ENCODE data around the gene RAB9A. TPM values are rescaled to one million over a fixed set of nuclear protein-coding genes. Genes with fewer than 3 reads are reported as not detected.
"Not testable (repeated sequence)": the region's sequence is repeated elsewhere in the genome, so short reads cannot be mapped to it uniquely, and the experiment has no call there.

Gene RAB9A
- total RNA-seq, 4 donors from 2014 or later, result 20.8 to 33.1 (median 25.4) TPM

GRCh38 chrX:13719192-13719856, 30.4 kb downstream of the RAB9A start:
- 84% methylated on average over 3 of the region's 3 CpGs for WGBS
- H3K27me3 ChIP-seq, result no peaks in the 10 kb centered on the region
- H3K4me1 ChIP-seq, result peaks cover 0 to 47% (median 40%) of the 10 kb centered on the region in 4 donors
- H3K27ac ChIP-seq (replicated peaks in 1 of 4), result peak overlapping the region in 3 of 4 donors; percentile 18 to 72 (median 59)
- DNase-seq (ENCODE audit: extremely low spot score), result no peak
- TF ChIP-seq POLR2AphosphoS5 (IDR thresholded peaks at IDR 0.05), result peak in 1 of 2 donors; percentile 34
- TF ChIP-seq EP300 (IDR thresholded peaks at IDR 0.05), result no peak
- intact Hi-C loops (cut with DNase I), result no loop called here
- H3K4me3 ChIP-seq, result no peak overlapping the region
- H3K36me3 ChIP-seq, result peaks cover 4 to 16% (median 10%) of the 10 kb centered on the region in 4 donors
- H3K9me3 ChIP-seq, result no peaks in the 10 kb centered on the region

- peaks cover 0 to 5% (median under 1%) of the 10 kb centered on the region in 4 donors for H3K36me3 ChIP-seq
- TF ChIP-seq POLR2AphosphoS5 (IDR thresholded peaks at IDR 0.05) (no peak), EP300 (IDR thresholded peaks at IDR 0.05) (no peak), CTCF (IDR thresholded peaks at IDR 0.05) (no peak), POLR2A (IDR thresholded peaks at IDR 0.05; ENCODE audit: low read depth) (no peak)
- peaks cover 0 to 60% (median 43%) of the 10 kb centered on the region in 4 donors for H3K4me1 ChIP-seq
- peak overlapping the region; percentile 50 to 70 (median 62) for H3K27ac ChIP-seq (replicated peaks in 1 of 4)
- no peaks in the 10 kb centered on the region for H3K9me3 ChIP-seq
- 79% methylated on average over 4 of the region's 4 CpGs for WGBS
- no peaks in the 10 kb centered on the region for H3K27me3 ChIP-seq
- intact Hi-C loops (cut with DNase I), result no loop called here
- no peak for DNase-seq (ENCODE audit: extremely low spot score)
- H3K4me3 ChIP-seq, result no peak overlapping the region
These were observed 32.4 kb downstream of the RAB9A start for GRCh38 chrX:13721371-13721770.

GRCh38 chrX:13721819-13722519, 33.0 kb downstream of the RAB9A start:
- peaks cover 0 to 4% (median 0%) of the 10 kb centered on the region in 4 donors for H3K36me3 ChIP-seq
- intact Hi-C loops (cut with DNase I), result no loop called here
- no peak overlapping the region for H3K4me3 ChIP-seq
- no peaks in the 10 kb centered on the region for H3K27me3 ChIP-seq
- peak overlapping the region; percentile 50 to 70 (median 62) for H3K27ac ChIP-seq (replicated peaks in 1 of 4)
- no peak for DNase-seq (ENCODE audit: extremely low spot score)
- TF ChIP-seq POLR2AphosphoS5 (IDR thresholded peaks at IDR 0.05), result no peak
- no peak for TF ChIP-seq CTCF (IDR thresholded peaks at IDR 0.05)
- TF ChIP-seq EP300 (IDR thresholded peaks at IDR 0.05), result no peak
- no peak for TF ChIP-seq POLR2A (IDR thresholded peaks at IDR 0.05; ENCODE audit: low read depth)
- peaks cover 0 to 59% (median 43%) of the 10 kb centered on the region in 4 donors for H3K4me1 ChIP-seq
- no peaks in the 10 kb centered on the region for H3K9me3 ChIP-seq
- WGBS, result 53% methylated on average over 7 of the region's 7 CpGs

- H3K9me3 ChIP-seq; DNase-seq (ENCODE audit: extremely low spot score); intact Hi-C loops (cut with DNase I); H3K27me3 ChIP-seq; H3K4me3 ChIP-seq; H3K36me3 ChIP-seq; H3K27ac ChIP-seq (replicated peaks in 1 of 4): not testable (repeated sequence)
- H3K4me1 ChIP-seq, result peaks cover 0 to 43% (median 23%) of the 10 kb centered on the region in 4 donors
- 91% methylated on average over 7 of the region's 9 CpGs for WGBS
These were observed 36.0 kb downstream of the RAB9A start for GRCh38 chrX:13724878-13725277.

GRCh38 chrX:13726583-13726982, 37.7 kb downstream of the RAB9A start:
- intact Hi-C loops (cut with DNase I); H3K27ac ChIP-seq (replicated peaks in 1 of 4); H3K27me3 ChIP-seq; DNase-seq (ENCODE audit: extremely low spot score); H3K9me3 ChIP-seq; H3K36me3 ChIP-seq; H3K4me3 ChIP-seq: not testable (repeated sequence)
- peaks cover 0 to 35% (median 23%) of the 10 kb centered on the region in 4 donors for H3K4me1 ChIP-seq
- WGBS, result 98% methylated on average over 2 of the region's 2 CpGs

GRCh38 chrX:13730523-13730922, 41.6 kb downstream of the RAB9A start:
- H3K27ac ChIP-seq (replicated peaks in 1 of 4); H3K4me3 ChIP-seq; intact Hi-C loops (cut with DNase I); H3K9me3 ChIP-seq; H3K36me3 ChIP-seq; H3K27me3 ChIP-seq; DNase-seq (ENCODE audit: extremely low spot score): not testable (repeated sequence)
- peaks cover 3 to 31% (median 28%) of the 10 kb centered on the region in 4 donors for H3K4me1 ChIP-seq
- 95% methylated on average over 1 of the region's 1 CpG for WGBS
